Keratinocyte (primary cell): ENCODE data around the gene SEC61A1. TPM values are rescaled to one million over a fixed set of nuclear protein-coding genes. Genes with fewer than 3 reads are reported as not detected.

Source experiments
- DNase-seq: peaks from one replicate; pipeline ENCODE4 v3.0.0-alpha.2; 2011; ENCODE audit warnings: low read depth, missing footprints, low spot score
- FAIRE-seq: peaks from 2 replicates; lab custom pipeline; 2011; peaks lifted over from hg19 to GRCh38; lab: Jason Lieb, UNC
- H2AFZ ChIP-seq: 2 replicates; pipeline ENCODE4 v1.6.0; 2012; ENCODE audit warnings: low read length, control low read depth, inconsistent platforms; ENCODE audit not compliant: control insufficient read depth
- H3K27ac ChIP-seq: 2 replicates; pipeline ENCODE4 v1.5.1; 2011; ENCODE audit warnings: low read length; ENCODE audit not compliant: control insufficient read depth, insufficient read depth
- H3K27me3 ChIP-seq: 3 replicates; pipeline ENCODE4 v1.6.0; 2011; ENCODE audit warnings: low read length; ENCODE audit not compliant: control insufficient read depth, insufficient read depth; ENCODE audit errors: extremely low read depth
- H3K36me3 ChIP-seq, 2 experiments: 2 replicates in 1 of 2; 3 replicates in 1 of 2; pipeline ENCODE4 v1.5.1; 2011; ENCODE audit warnings: low read length in 2 of 2, mild to moderate bottlenecking in 1 of 2; ENCODE audit not compliant: control insufficient read depth in 2 of 2, insufficient read depth in 2 of 2; ENCODE audit errors: extremely low read depth in 1 of 2
- H3K4me1 ChIP-seq: 3 replicates; pipeline ENCODE4 v1.5.1; 2011; ENCODE audit warnings: low read length; ENCODE audit not compliant: control insufficient read depth, insufficient read depth; ENCODE audit errors: extremely low read depth
- H3K4me2 ChIP-seq: 3 replicates; pipeline ENCODE4 v1.6.0; 2011; ENCODE audit warnings: low read depth, low read length; ENCODE audit not compliant: control insufficient read depth, insufficient read depth; ENCODE audit errors: extremely low read depth
- H3K4me3 ChIP-seq, 3 experiments: fragments of 200-600 bp in 1 of 3; sonication (generic) in 1 of 3; 2 replicates in 2 of 3; 3 replicates in 1 of 3; pipeline ENCODE4 v1.5.1; 2011 to 2016; ENCODE audit warnings: low read length in 3 of 3, mild to moderate bottlenecking in 3 of 3, control low read depth in 2 of 3, inconsistent platforms in 1 of 3, low read depth in 1 of 3, mixed read lengths in 1 of 3, mixed run types in 1 of 3, moderate library complexity in 1 of 3; ENCODE audit not compliant: control insufficient read depth in 2 of 3, insufficient read depth in 2 of 3; ENCODE audit errors: extremely low read depth in 1 of 3
- H3K79me2 ChIP-seq: 2 replicates; pipeline ENCODE4 v1.6.0; 2012; ENCODE audit warnings: low read length; ENCODE audit not compliant: control insufficient read depth, insufficient read depth
- H3K9ac ChIP-seq: 3 replicates; pipeline ENCODE4 v1.6.0; 2011; ENCODE audit warnings: low read length; ENCODE audit not compliant: control insufficient read depth, insufficient read depth; ENCODE audit errors: extremely low read depth
- H3K9me1 ChIP-seq: 3 replicates; pipeline ENCODE4 v1.6.0; 2011; ENCODE audit warnings: low read length; ENCODE audit not compliant: control insufficient read depth, insufficient read depth; ENCODE audit errors: extremely low read depth
- H3K9me3 ChIP-seq: 2 replicates; pipeline ENCODE4 v1.5.1; 2012; ENCODE audit warnings: low read depth, low read length; ENCODE audit not compliant: control insufficient read depth
- H4K20me1 ChIP-seq: 3 replicates; pipeline ENCODE4 v1.6.0; 2011; ENCODE audit warnings: low read length; ENCODE audit not compliant: control insufficient read depth, insufficient read depth; ENCODE audit errors: extremely low read depth
- CTCF ChIP-seq, 3 experiments: IDR thresholded peaks in 1 of 3; conservative IDR thresholded peaks in 1 of 3; optimal IDR thresholded peaks in 1 of 3; 2 replicates in 2 of 3; 3 replicates in 1 of 3; pipeline versions ENCODE3 to v1.5.1; 2011; ENCODE audit warnings: low read length in 3 of 3, mild to moderate bottlenecking in 3 of 3, moderate library complexity in 2 of 3, control low read depth in 1 of 3, inconsistent platforms in 1 of 3; ENCODE audit not compliant: insufficient read depth in 2 of 3; ENCODE audit errors: extremely low read depth in 1 of 3
- EZH2 ChIP-seq: IDR thresholded peaks from one replicate; pipeline ENCODE4 v1.6.1; 2012; ENCODE audit warnings: inconsistent platforms, mild to moderate bottlenecking, low read length, moderate library complexity
- dilution Hi-C: fragments of 300-500 bp; cut with MboI; formaldehyde crosslinking; loops from one replicate; pipeline ENCODE4 v1.7.0; 2020; ENCODE audit warnings: low sequenced_read_pairs; ENCODE audit not compliant: extremely low pct_ligation_motif_present
- polyA plus RNA-seq, 5 experiments: library from polyadenylated mRNA; depleted of rRNA in 3 of 5; stranded (reverse) in 3 of 5; stranded (forward) in 1 of 5; unstranded in 1 of 5; fragments of >200 nt; gene quantifications; 1 replicate in 1 of 5; 2 replicates in 3 of 5; 3 replicates in 1 of 5; pipeline versions ENCODE4 v1.2.1 to v1.2.3, GENCODE V29; 2011 to 2012; ENCODE audit warnings: missing spikeins in 2 of 5, low read depth in 1 of 5, low replicate concordance in 1 of 5

SEC61A1 gene
- polyA plus RNA-seq, 1 donor (not counting 4 experiments of a cell fraction or from before 2014, with no cell fraction given), result 306 TPM

- dilution Hi-C loops, result no loop called here
- no peak for TF ChIP-seq EZH2
- no peak for TF ChIP-seq CTCF (optimal IDR thresholded peaks at IDR 0.05 in 1 of 3, IDR thresholded peaks at IDR 0.05 in 1 of 3, conservative IDR thresholded peaks at IDR 0.05 in 1 of 3; ENCODE audit: extremely low read depth in 1 of 3, insufficient read depth in 2 of 3, low read length in 3 of 3)
- no peak overlapping the region for H3K27ac ChIP-seq
Measured at GRCh38 chr3:128033102-128033501, 19.1 kb upstream of the SEC61A1 start.

DNA sequence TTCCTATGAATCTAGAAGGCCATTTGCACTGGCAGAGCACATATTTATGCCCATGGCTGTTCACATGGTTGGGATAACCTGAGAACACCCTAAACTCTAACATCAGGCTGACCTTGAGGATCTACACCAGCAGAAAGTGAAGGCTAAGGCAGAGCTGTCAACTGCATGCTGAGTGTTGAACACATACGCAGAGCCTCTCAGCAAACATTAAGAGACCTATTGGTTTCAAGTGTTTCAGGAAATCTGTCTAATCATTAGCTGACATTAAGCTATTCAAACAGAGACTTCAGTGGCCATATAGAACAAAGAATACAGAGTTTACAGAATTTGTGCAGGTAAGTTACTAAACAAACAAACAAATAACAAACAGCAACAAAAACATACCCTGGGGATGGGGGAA lies 16.1 kb upstream of the SEC61A1 start:
- dilution Hi-C loops, result no loop called here
- no peak for FAIRE-seq

More at GRCh38 chr3:128033102-128033501, 19.1 kb upstream of the SEC61A1 start:
- no peaks in the 10 kb centered on the region for H4K20me1 ChIP-seq
- H3K36me3 ChIP-seq, result no peaks in the 10 kb centered on the region
- H3K4me1 ChIP-seq, result no peaks in the 10 kb centered on the region
- H3K9ac ChIP-seq, result no peak overlapping the region
- H3K4me3 ChIP-seq, result no peak overlapping the region
- no peaks in the 10 kb centered on the region for H3K79me2 ChIP-seq
- H2AFZ ChIP-seq, result no peak overlapping the region
- H3K9me3 ChIP-seq, result no peaks in the 10 kb centered on the region
- FAIRE-seq (no peak), DNase-seq (no peak)
- H3K9me1 ChIP-seq, result no peaks in the 10 kb centered on the region
- H3K4me2 ChIP-seq, result no peak overlapping the region
- no peaks in the 10 kb centered on the region for H3K27me3 ChIP-seq

More for the DNA sequence above, 16.1 kb upstream of the SEC61A1 start:
- H4K20me1 ChIP-seq, result no peaks in the 10 kb centered on the region
- no peak overlapping the region for H3K4me2 ChIP-seq
- no peak for DNase-seq
- H3K9me1 ChIP-seq, result no peaks in the 10 kb centered on the region
- no peaks in the 10 kb centered on the region for H3K9me3 ChIP-seq
- no peak overlapping the region for H2AFZ ChIP-seq
- TF ChIP-seq CTCF (optimal IDR thresholded peaks at IDR 0.05 in 1 of 3, IDR thresholded peaks at IDR 0.05 in 1 of 3, conservative IDR thresholded peaks at IDR 0.05 in 1 of 3; ENCODE audit: extremely low read depth in 1 of 3, insufficient read depth in 2 of 3, low read length in 3 of 3), result no peak
- TF ChIP-seq EZH2, result no peak
- peaks cover 8% of the 10 kb centered on the region for H3K4me1 ChIP-seq
- no peaks in the 10 kb centered on the region for H3K27me3 ChIP-seq
- H3K36me3 ChIP-seq, result no peaks in the 10 kb centered on the region
- H3K27ac ChIP-seq, result no peak overlapping the region
- H3K79me2 ChIP-seq, result no peaks in the 10 kb centered on the region
- H3K9ac ChIP-seq, result no peak overlapping the region
- H3K4me3 ChIP-seq, result no peak overlapping the region
